Measurements from ENCODE around the gene ABR. TPM values are rescaled to one million over a fixed set of nuclear protein-coding genes. Genes with fewer than 3 reads are reported as not detected.

The ABR gene
- total RNA-seq, 1 donor from 2014 or later: 70.9 TPM

- Histone ChIP-seq H3K4me1 (ENCODE audit: insufficient read depth, low read length) (no peaks in the 10 kb centered on the region), H3K36me3 (ENCODE audit: insufficient read depth, low read length) (no peaks in the 10 kb centered on the region), H3K9me3 (ENCODE audit: insufficient read depth, low read depth, low read length) (no peaks in the 10 kb centered on the region), H4K20me1 (ENCODE audit: insufficient read depth, low read length) (peaks cover 52% of the 10 kb centered on the region), H3K4me2 (ENCODE audit: low read length) (no peak overlapping the region), H3K27ac (ENCODE audit: low read depth, low read length) (no peak overlapping the region), H3K79me2 (ENCODE audit: insufficient read depth, low read length) (peaks cover 11% of the 10 kb centered on the region), H3K27me3 (ENCODE audit: insufficient read depth, low read length) (no peaks in the 10 kb centered on the region), H3K9ac (ENCODE audit: low read length) (no peak overlapping the region), H3K4me3 (ENCODE audit: insufficient read depth, low read depth, low read length) (no peak overlapping the region), H2AFZ (ENCODE audit: low read depth, low read length) (no peak overlapping the region)
- H3K4me1 Mint-ChIP-seq (ENCODE audit: low read depth, unreplicated experiment): no peaks in the 10 kb centered on the region
- TF ChIP-seq, protein P1, sequence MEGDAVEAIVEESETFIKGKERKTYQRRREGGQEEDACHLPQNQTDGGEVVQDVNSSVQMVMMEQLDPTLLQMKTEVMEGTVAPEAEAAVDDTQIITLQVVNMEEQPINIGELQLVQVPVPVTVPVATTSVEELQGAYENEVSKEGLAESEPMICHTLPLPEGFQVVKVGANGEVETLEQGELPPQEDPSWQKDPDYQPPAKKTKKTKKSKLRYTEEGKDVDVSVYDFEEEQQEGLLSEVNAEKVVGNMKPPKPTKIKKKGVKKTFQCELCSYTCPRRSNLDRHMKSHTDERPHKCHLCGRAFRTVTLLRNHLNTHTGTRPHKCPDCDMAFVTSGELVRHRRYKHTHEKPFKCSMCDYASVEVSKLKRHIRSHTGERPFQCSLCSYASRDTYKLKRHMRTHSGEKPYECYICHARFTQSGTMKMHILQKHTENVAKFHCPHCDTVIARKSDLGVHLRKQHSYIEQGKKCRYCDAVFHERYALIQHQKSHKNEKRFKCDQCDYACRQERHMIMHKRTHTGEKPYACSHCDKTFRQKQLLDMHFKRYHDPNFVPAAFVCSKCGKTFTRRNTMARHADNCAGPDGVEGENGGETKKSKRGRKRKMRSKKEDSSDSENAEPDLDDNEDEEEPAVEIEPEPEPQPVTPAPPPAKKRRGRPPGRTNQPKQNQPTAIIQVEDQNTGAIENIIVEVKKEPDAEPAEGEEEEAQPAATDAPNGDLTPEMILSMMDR (IDR thresholded peaks at IDR 0.05; ENCODE audit: insufficient read depth, low read depth, low read length): no peak
- no peak for TF ChIP-seq EZH2 (IDR thresholded peaks at IDR 0.05; ENCODE audit: insufficient read depth, low read length)
- peaks cover 2% of the 10 kb centered on the region for H3K27me3 Mint-ChIP-seq (ENCODE audit: low read depth, unreplicated experiment)
- H3K27ac Mint-ChIP-seq (ENCODE audit: unreplicated experiment): no peak overlapping the region
- DNase-seq (ENCODE audit: low read depth) (no peak), FAIRE-seq (no peak)
- no peak overlapping the region for H3K4me3 Mint-ChIP-seq (ENCODE audit: unreplicated experiment)
- H3K9me3 Mint-ChIP-seq (ENCODE audit: unreplicated experiment): no peaks in the 10 kb centered on the region
- H3K36me3 Mint-ChIP-seq (ENCODE audit: low read depth, unreplicated experiment): peaks cover 12% of the 10 kb centered on the region
Observed at GRCh38 chr17:1166276-1166675, 13.5 kb downstream of the ABR start.

DNA sequence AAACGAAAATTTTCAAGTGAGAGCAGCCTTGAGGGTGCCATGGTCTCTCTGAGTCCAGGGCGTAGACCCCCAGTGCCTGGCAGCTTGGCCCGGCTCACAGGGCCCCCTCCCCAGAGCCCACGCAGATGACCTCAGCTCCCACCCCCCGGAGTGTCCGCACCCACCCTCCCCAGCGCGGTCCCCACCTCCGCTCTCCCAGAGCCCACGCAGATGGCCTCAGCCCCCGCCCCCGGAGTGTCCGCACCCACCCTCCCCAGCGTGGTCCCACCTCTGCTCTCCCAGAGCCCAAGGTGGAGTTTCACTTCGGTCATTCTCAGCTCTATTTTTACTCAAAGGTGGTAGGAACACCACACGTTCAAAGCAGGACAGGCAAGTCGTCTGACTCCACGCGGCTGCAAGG is 13.9 kb downstream of the ABR start:
- Histone ChIP-seq H3K4me3 (ENCODE audit: insufficient read depth, low read depth, low read length) (no peak overlapping the region), H2AFZ (ENCODE audit: low read depth, low read length) (no peak overlapping the region), H3K4me2 (ENCODE audit: low read length) (no peak overlapping the region), H3K9me3 (ENCODE audit: insufficient read depth, low read depth, low read length) (no peaks in the 10 kb centered on the region), H3K79me2 (ENCODE audit: insufficient read depth, low read length) (peaks cover 13% of the 10 kb centered on the region), H3K9ac (ENCODE audit: low read length) (no peak overlapping the region), H3K36me3 (ENCODE audit: insufficient read depth, low read length) (no peaks in the 10 kb centered on the region), H3K27ac (ENCODE audit: low read depth, low read length) (no peak overlapping the region), H3K4me1 (ENCODE audit: insufficient read depth, low read length) (no peaks in the 10 kb centered on the region), H4K20me1 (ENCODE audit: insufficient read depth, low read length) (peaks cover 51% of the 10 kb centered on the region), H3K27me3 (ENCODE audit: insufficient read depth, low read length) (no peaks in the 10 kb centered on the region)
- no peaks in the 10 kb centered on the region for H3K9me3 Mint-ChIP-seq (ENCODE audit: unreplicated experiment)
- no peak overlapping the region for H3K4me3 Mint-ChIP-seq (ENCODE audit: unreplicated experiment)
- peaks cover 2% of the 10 kb centered on the region for H3K27me3 Mint-ChIP-seq (ENCODE audit: low read depth, unreplicated experiment)
- no peaks in the 10 kb centered on the region for H3K4me1 Mint-ChIP-seq (ENCODE audit: low read depth, unreplicated experiment)
- no peak for DNase-seq (ENCODE audit: low read depth)
- no peak overlapping the region for H3K27ac Mint-ChIP-seq (ENCODE audit: unreplicated experiment)
- FAIRE-seq: no peak
- peaks cover 12% of the 10 kb centered on the region for H3K36me3 Mint-ChIP-seq (ENCODE audit: low read depth, unreplicated experiment)
- TF ChIP-seq, protein P1 (IDR thresholded peaks at IDR 0.05; ENCODE audit: insufficient read depth, low read depth, low read length): no peak
- no peak for TF ChIP-seq EZH2 (IDR thresholded peaks at IDR 0.05; ENCODE audit: insufficient read depth, low read length)

DNA sequence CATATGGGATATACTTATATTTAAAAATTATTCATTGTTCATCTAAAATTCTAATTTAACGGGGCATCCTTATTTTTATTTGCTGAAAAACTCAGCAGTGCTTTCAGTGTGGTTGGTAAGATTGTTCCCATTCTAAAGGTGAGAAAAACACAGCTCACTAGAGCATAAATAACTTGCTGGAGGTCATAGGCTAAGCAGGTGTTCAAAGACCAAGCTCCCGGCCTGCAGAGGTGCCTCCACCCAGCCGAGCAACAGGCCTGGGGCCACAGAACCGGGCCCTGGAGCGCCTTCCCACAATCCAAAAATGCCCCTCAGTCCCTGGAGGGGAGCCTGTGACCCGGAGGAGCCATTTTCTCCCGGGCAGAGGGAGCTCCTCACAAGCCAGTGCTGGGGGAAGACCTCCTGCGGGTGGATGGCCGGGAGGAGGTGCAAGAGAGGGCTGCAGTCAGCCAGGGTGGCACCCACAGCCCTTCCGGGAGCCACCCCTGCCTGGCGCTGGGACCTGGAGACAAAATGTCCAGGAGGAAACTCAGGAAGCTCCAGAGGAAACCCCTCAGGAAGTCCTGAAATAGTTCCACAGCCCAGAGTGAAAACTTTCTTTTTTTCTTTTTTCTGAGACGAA is 14.7 kb downstream of the ABR start:
- no peak for TF ChIP-seq EZH2 (IDR thresholded peaks at IDR 0.05; ENCODE audit: insufficient read depth, low read length)
- TF ChIP-seq, protein P1 (IDR thresholded peaks at IDR 0.05; ENCODE audit: insufficient read depth, low read depth, low read length): no peak
- H3K36me3 Mint-ChIP-seq (ENCODE audit: low read depth, unreplicated experiment): peaks cover 13% of the 10 kb centered on the region
- H3K9me3 ChIP-seq (ENCODE audit: insufficient read depth, low read depth, low read length): no peaks in the 10 kb centered on the region
- peaks cover 4% of the 10 kb centered on the region for H3K4me1 ChIP-seq (ENCODE audit: insufficient read depth, low read length)
- no peaks in the 10 kb centered on the region for H3K9me3 Mint-ChIP-seq (ENCODE audit: unreplicated experiment)
- no peak for DNase-seq (ENCODE audit: low read depth)
- no peaks in the 10 kb centered on the region for H3K36me3 ChIP-seq (ENCODE audit: insufficient read depth, low read length)
- no peak overlapping the region for H3K9ac ChIP-seq (ENCODE audit: low read length)
- H4K20me1 ChIP-seq (ENCODE audit: insufficient read depth, low read length): peaks cover 50% of the 10 kb centered on the region
- H3K79me2 ChIP-seq (ENCODE audit: insufficient read depth, low read length): peaks cover 16% of the 10 kb centered on the region
- H3K27ac ChIP-seq (ENCODE audit: low read depth, low read length): no peak overlapping the region
- no peak overlapping the region for H2AFZ ChIP-seq (ENCODE audit: low read depth, low read length)
- no peaks in the 10 kb centered on the region for H3K27me3 ChIP-seq (ENCODE audit: insufficient read depth, low read length)
- FAIRE-seq: no peak
- H3K4me2 ChIP-seq (ENCODE audit: low read length): no peak overlapping the region
- peaks cover 1% of the 10 kb centered on the region for H3K27me3 Mint-ChIP-seq (ENCODE audit: low read depth, unreplicated experiment)
- H3K27ac Mint-ChIP-seq (ENCODE audit: unreplicated experiment): no peak overlapping the region
- no peaks in the 10 kb centered on the region for H3K4me1 Mint-ChIP-seq (ENCODE audit: low read depth, unreplicated experiment)
- no peak overlapping the region for H3K4me3 ChIP-seq (ENCODE audit: insufficient read depth, low read depth, low read length)
- no peak overlapping the region for H3K4me3 Mint-ChIP-seq (ENCODE audit: unreplicated experiment)

Data from astrocyte (in vitro differentiated cells and primary cell).